NCI-H2196 treated with DMSO at 0.1 percent for 48 hours (cell line): Measurements from ENCODE around the gene ACADS.

Experiments
- DNase-seq: peaks from one replicate; lab custom pipeline; 2025; ENCODE audit not compliant: unreplicated experiment; lab: John Stamatoyannopoulos, UW

The ACADS gene

DNA sequence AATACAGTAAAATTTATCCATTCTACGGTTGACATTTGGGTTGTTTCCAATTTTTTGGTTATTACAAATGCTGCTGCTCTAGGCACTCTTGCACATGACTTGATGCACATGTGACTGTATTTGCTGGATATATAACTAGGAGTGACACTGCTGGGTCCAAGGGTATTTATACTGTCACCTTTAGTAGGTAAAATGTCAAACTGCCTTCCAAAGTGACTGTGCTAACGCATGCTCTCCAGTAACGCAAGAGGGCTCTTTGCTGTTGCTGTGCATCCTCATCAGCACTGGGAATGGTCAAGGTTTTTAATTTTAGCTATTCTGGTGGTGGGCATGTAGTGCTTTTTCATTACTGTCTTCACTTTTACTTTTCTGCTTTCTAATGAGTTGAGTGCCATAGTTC, 62.3 kb downstream of the ACADS start:
- DNase-seq: no peak
